GM19023 (cell line): ENCODE results near the gene CDIPT.
"Not testable (repeated sequence)": the region's sequence is repeated elsewhere in the genome, so short reads cannot be mapped to it uniquely, and the experiment has no call there.

ENCODE experiments used
- ATAC-seq: cut with Tn5 transposase; IDR thresholded peaks from one replicate; pipeline ENCODE4 v1.9.1; 2021; ENCODE audit warnings: mild to moderate bottlenecking, moderate library complexity; ENCODE audit not compliant: unreplicated experiment

CDIPT gene

DNA sequence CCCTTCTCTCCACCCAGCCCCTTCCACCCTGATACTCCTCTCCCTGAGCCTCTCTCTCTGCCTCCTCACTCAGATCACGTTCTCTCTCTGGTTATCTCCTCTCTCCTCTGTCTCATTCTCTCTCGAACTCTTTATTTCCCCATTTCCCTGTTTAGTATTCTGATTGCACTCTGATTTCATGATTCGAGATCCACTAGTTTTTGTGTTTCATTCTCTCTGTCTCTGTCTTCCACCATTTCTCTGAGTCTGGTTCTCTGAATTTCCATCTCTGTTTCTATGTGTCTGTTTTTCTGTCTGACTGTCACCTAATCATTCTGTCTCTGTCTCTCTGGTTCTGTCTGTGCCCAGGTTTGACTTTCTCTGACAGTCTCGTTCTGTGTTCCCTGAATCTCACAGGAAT is 34.3 kb upstream of the CDIPT start:
- ATAC-seq = no peak

- no peak for ATAC-seq
These were observed 33.8 kb upstream of the CDIPT start for GRCh38 chr16:29896841-29897240.

DNA sequence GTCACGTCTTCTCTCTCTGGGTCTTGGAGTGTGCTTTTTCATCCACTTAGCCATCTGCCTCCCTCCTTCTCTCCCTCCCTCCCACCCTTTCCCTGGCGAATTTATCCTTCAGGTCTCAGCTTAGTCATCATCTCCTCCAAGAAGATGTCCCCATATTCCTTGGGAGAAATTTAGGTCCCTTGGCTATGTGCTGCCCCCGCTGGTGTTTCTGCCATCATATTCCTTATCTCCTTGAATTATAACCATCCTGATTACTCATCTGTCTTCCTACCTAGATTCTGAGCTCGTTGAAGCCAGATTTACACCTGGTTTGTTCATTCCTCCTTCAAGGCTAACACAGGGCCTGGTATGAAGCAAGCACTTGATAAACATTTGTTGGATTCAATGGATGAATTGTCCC is 31.3 kb upstream of the CDIPT start:
- no peak for ATAC-seq

- ATAC-seq = no peak
These were observed 30.5 kb upstream of the CDIPT start for GRCh38 chr16:29893553-29893952.

GRCh38 chr16:29892458-29892813 is 29.4 kb upstream of the CDIPT start:
- ATAC-seq = no peak

- no peak for ATAC-seq
These were observed 28.8 kb upstream of the CDIPT start for GRCh38 chr16:29891525-29892457.

- not testable (repeated sequence) for ATAC-seq
These were observed 26.3 kb upstream of the CDIPT start for GRCh38 chr16:29889372-29889771.

DNA sequence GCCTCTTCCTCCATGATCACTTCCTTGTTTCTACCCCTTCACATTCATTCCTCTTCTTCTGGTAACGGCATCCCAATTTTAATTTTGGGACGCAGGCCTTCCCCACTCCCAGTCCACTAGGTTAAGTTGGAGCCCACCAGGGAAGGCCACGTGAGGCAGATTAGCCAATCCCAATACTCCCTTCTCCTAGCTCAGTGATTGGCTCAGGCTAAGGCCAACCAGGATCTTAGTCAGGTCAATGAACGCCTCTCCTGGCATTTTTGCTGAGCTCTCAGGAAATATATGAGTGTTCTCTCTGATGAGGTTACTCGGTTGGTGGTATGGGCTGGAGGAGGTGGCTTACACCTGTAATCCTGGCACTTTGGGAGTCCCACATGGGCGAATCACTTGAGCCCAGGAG is 21.0 kb upstream of the CDIPT start:
- ATAC-seq = no peak

DNA sequence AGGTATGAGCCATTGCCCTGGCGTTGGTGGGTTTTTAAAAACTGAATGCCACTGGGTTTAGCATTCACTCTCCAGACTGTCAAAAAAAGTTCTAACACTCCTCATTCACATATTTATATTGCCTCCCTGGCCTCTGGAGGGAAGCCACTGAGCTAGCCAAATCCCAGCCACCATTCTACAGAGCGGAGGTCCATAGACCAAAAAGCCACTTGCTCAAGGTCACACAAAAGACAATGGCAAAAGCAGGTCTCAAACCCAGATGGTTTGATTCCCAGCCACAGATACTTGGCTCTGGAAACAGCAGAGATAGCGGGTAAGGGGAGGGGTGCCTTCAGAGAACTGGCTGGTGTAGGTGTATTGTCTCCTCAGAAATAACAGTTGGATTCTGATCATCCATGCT is 18.0 kb upstream of the CDIPT start:
- ATAC-seq = no peak

DNA sequence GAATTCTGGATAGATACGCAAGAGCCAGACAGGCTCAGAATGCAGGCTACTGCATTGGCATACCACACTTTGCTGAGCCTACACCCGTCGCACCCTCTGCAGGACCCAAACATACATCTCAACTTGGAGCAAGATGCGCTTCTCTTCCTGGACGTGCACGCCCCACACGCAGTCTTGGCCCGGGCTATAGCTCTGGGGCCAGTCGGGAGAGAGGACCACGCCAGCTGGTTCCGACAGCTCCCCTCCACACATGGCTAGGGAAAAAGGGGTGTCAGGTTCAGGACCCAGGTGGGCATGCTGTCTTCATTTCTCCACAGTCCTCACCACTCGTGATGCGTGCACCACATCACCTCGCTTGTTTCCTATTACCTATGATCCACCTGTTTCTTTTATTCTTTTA is 15.1 kb upstream of the CDIPT start:
- ATAC-seq = no peak

DNA sequence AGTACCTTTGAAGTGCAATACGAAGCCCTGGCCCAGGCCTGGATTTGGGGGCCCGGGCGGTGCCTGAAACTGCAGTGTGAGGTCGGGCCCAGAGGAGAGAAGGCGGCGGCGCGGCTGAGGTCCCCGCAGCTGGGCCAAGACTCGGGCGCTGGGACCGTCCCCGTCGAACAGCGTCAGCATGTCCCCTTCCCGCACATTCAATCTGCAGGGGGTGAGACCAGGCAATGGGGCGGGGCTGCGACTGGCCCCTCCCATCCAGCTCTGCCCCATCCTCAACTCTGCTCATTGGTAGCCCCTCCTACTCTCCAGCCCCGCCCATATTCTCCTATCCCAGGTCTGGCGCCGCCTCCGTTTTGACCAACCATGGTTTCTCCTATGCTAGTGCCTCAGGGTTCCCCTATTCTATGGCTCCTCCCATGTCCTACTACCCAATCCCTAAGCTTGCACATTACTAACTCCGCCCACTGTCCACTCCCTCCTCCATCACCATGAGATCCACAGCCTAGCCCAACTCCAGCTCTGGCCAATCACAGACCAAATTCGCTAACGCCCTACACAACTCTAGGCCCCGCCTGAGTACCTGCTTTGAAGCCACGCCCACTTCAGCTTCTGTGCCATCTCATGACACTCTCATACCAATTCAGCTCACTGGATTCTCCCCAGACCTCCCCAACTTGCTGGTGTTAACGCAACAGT is 14.4 kb upstream of the CDIPT start:
- no peak for ATAC-seq

- ATAC-seq = no peak
These were observed 13.7 kb upstream of the CDIPT start for GRCh38 chr16:29876594-29877249.

GRCh38 chr16:29876217-29876593 is 13.2 kb upstream of the CDIPT start:
- ATAC-seq = no peak

- ATAC-seq = no peak
These were observed 12.2 kb upstream of the CDIPT start for GRCh38 chr16:29875206-29875605.

- ATAC-seq = no peak
These were observed 10.3 kb upstream of the CDIPT start for GRCh38 chr16:29873319-29873718.

DNA sequence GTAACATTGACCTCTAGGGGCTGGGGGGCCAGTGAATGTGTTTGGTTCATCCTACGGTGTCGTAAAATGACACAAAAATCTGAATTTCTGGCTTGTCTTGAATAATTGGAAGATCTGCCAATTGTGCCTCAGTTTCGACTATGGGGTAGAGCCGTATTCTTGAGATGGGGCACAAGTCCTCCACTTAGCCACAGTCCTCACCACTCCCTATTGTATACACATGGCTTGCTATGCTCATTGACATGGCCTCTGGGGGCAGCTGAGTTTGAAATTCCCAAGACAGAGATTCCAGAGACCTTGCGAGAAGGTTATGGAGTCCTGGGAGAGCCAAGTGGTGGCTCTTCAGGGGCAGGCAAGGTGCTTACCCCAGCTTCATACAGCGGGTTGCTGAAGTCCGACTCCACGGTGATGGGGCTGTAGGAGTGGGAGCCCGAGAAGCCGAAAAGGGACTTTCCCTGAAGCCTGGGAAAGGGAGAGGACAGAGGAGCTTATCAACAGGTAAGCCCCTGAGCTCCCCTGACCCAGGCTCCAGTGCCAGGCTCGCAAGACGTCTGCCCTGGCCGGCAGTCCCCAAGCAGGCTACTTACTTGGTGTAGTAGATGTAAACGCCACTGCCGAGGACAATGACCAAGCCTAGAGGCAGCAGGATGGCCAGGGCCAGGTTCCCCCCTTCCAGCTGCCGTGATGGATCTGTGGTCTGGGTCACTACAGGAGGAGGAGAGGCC is 9.0 kb upstream of the CDIPT start:
- no peak for ATAC-seq

- not testable (repeated sequence) for ATAC-seq
These were observed 6.0 kb upstream of the CDIPT start for GRCh38 chr16:29869067-29869466.

DNA sequence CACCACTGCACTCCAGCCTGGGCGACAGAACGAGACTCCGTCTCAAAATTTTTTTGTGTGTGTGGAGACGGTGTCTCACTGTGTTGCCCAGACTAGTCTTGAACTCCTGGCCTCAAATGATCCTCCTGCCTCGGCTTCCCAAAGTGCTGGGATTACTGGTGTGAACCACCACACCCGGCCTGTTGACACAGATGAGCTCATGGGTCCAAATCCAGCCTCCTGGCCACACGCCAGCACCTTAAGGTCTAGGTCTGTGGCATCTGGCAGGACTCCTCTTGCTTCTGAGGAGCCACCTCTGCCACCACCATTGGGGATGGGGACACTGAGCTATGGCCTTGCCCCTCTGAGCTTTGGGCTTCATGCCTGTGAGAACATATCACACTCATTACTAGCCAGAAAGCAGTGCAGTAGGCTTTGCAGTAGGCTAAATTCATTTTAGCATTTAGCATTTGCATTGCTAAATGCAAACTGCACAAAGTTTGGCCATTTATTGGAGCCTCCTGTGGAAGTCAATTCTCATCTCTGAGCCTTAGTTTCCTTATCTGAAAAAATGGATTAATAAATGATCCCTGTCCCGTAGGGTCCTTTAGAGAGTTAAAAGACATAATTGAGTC is 5.5 kb upstream of the CDIPT start:
- no peak for ATAC-seq

DNA sequence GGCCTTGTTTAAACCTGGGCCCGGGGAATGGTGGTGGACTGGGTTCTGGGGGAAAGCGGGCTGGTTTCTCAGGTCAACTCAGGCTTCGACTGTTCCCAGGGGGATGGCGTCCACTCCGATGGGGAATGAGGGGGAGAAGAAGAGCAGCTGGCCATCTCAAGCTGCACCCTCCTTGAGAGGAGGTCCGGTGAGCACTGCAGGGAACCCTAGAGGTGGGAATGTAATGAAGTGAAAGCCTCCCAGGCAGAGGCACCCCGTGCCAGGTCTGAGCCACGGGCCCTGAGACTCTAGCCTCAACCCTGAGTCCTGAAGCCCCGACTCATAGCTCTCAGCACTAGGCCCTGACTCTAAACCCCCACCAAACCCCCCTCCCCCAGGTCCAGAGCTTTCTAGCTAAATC is 1.2 kb upstream of the CDIPT start:
- ATAC-seq = no peak

GRCh38 chr16:29863669-29863984 is 601 bp upstream of the CDIPT start:
- no peak for ATAC-seq

- ATAC-seq = no peak
These were observed 593 bp downstream of the CDIPT start for GRCh38 chr16:29862383-29862883.
